Stimulated activated naive CD4-positive, alpha-beta T cell treated with Interleukin-2 at 50 U/mL for 16 hours (primary cell): ENCODE measurements around the gene ANP32A.

Experiments used
- DNase-seq: peaks from one replicate; lab custom pipeline; 2025; lab: John Stamatoyannopoulos, UW

ANP32A gene

GRCh38 chr15:68797599-68798345, 22.9 kb downstream of the ANP32A start:
- no peak for DNase-seq

- no peak for DNase-seq
Measured at GRCh38 chr15:68797191-68797590, 23.5 kb downstream of the ANP32A start.

GRCh38 chr15:68796576-68796975, 24.1 kb downstream of the ANP32A start:
- DNase-seq: no peak

DNA sequence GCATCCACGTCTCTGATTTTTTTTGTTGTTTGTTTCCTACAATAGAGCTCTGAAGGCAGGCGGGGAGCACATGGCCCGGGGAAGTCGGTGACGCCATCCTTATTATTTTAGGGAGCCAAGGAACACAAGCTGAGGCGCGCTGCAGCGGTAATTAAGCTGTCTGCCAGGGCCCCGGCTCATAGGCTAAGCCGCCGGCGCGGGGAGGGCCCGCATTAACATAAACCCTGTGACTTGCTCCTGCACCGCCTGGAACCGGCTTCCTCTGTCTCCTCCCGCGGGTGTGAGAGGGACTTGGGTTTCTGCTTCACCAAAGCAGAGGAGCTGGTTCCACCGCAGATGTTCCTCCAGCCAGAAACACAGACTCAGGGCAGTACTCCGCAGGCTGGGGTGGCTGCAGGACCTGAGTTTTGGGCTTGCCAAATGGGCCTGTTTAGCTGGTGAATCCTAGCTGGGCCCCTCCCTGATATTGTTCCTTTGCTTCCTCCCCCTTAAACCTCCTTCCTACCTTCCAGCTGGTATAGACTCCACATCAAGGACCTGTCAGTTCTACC, 25.3 kb downstream of the ANP32A start:
- DNase-seq: peak; percentile 37

DNA sequence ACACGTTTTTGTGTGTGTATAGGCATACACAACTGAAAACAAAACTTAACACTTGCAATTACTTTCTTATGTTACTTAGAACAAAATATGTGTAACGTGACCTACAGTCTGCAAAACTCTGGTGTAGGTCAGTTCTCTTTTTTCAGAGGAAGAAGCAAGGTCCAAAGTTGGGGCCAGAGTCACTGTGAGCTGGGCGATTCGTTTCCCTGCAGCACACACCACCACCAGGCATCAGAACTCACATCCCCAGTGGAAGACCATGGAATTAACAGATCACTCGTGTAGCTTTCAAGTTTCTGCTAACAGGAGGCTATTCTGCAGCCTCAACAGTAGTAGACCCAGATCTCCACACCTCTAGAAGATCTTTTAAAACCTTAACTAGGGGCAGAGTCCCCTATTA, 25.8 kb downstream of the ANP32A start:
- DNase-seq: no peak

- DNase-seq: no peak
Measured at GRCh38 chr15:68794307-68794706, 26.4 kb downstream of the ANP32A start.

GRCh38 chr15:68793776-68794175, 26.9 kb downstream of the ANP32A start:
- no peak for DNase-seq

- DNase-seq: no peak
Measured at GRCh38 chr15:68792901-68793766, 27.6 kb downstream of the ANP32A start.

DNA sequence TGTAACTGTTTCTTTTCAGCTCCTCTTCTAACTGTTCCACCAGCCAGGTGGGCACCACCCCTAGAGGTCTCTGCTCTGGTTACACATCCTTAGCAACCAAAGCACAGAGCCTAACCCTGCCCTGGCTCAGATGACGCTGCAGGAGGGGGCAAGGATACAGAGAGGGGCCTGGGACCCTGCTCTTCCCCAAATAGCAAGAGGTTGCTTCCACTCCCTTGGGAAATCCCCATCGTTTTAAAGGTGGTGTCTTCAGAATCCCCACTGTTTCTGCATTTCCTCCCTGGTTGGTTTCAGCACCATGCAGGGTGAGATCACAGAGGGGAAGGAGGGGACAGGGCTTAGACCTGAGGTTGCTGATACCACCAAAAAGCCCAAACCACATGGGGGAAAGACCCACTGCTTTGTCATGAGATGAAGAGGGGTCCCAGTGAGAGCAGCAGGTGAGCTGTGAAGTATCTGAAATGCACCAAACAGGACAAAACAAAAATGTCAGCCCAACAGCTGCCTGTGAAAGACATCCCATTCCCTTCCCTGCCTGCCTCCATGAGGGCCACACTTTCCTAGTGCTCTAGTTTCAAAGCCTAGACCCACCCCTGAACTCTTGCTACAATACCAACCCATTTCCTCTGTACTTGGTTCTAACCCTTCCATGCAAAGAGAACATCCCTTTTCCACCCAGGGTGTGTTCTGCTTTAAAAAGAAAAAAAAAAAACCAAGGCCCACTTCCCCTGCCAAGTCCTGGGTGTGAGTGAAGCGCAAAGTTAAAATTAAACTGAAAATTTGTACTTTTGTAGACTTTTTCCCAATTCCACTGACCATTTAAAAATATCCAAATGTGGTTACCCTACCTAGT, 29.0 kb downstream of the ANP32A start:
- peak; percentile 33 for DNase-seq

DNA sequence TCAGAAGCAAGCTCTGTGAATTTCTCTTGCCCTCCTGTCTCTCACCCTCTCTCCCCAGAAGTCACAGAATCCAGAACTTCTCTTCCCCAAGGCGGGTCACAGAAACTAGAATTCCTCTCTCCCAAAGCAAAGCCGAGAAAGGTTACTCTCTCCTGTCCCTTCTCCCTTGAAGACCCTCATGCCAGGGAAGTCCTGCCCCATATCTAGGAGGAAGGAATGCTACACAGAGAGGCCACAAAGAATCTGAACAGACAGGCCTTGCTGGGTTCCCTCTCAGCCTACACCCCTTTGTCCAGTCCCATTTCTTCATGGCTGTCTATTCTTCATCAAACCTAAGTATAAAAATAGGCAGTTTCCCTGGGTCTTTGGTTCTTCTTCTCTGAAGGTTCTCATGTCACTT, 29.8 kb downstream of the ANP32A start:
- no peak for DNase-seq

- no peak for DNase-seq
Measured at GRCh38 chr15:68790242-68790575, 30.5 kb downstream of the ANP32A start.

DNA sequence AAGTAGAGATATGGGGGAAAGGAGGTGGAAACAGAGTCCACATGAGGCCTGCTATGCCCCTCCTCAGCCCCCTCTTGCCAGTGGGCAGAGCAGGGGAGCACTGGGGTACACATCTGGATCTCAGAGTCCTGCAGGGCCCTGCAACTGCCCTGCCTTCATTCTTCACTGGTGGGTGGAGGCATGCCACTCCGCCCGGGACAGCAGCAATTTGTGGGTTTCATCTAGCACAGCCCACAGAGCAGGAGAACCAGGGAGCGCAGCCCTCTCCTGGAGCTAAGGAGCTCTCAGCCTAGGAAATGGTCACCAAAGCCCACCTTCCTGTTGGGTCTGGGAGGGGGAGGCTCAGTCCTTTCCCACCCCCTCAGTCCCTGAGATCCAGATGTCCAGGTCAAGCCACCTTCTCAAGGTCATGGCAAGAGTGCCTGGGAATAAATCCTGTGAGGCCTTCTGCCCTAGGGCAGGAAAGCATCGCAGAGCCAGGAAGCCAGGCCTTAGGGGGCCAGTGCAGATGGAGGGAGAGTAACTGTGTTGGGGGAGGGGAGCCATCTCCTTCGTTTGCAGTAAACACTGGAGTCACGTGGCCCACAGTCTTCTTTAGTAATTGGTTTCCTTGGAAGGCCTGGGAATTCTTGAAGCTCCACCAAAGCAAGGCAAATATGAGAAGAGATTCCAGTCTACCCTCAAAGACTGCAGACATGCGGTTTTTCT, 31.0 kb downstream of the ANP32A start:
- DNase-seq: no peak

- DNase-seq: no peak
Measured at GRCh38 chr15:68789091-68789490, 31.6 kb downstream of the ANP32A start.

- DNase-seq: no peak
Measured at GRCh38 chr15:68788264-68788624, 32.5 kb downstream of the ANP32A start.

DNA sequence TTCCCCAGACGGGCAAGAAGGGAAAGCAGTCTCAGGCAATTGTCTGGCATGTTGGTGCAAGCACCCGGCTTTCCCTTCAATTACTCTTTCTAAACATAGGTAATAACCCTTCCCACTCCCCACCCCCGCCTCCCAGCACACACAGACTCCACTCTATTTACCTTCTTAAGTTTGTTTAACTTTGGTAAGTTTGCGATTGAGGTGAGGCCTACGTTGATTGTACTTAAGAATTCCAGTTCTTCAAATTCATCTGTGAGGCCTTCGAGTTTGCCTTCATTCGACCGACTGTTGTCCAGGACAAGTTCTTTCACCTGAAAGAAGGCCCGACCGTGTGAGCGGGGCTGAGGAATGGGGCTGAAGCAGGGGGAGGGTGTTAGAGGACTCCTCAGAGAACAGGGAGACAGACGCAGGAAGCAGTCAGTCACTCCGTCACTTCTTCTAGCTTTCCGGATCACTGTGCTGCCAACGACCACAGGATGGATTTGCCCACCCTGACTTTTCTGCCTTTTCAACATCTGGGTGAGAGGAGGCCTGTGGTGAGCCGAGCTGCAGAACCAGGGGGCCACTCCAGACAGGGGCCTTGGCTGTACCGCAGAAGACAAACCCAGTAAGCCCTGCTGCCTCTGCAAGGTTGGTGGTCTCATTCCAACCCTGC, 33.0 kb downstream of the ANP32A start:
- no peak for DNase-seq

- no peak for DNase-seq
Measured at GRCh38 chr15:68786753-68787152, 33.9 kb downstream of the ANP32A start.

DNA sequence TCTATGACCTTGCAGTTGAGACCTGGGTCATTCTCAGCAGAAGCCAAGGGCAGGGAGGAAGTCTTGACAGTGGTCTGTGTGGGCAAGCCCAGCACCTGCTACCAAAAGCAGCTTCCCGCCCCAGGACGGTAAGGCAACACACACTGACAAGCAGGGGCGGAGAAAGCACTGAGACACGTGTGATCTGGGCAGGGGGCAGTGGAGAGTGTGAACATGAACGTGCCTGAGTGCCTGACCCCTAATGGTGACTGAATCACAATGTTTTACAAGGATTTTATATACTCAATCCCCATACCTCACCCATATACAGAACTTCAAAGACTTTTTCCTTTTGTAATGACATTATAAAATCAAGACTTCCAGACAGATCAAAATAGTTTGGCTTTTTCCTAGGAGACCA, 35.2 kb downstream of the ANP32A start:
- DNase-seq: no peak

DNA sequence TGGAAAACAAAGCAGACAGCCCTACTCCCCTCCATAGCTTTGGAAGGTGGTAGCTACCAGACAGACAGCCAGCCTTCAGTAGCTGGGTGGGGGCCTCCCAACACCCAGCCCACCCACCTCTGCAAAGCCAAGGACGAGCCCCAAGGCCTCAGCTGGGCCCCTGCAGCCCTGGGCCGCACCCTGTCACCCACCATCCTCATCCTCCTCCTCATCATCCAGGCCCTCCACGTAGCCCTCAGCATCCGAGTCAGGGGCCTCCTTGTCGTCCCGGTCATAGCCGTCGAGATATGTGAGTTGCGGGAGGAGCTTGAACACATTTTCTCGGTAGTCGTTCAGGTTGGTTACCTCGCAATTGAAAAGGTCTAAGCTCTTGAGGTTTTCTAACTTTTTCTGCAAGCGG, 36.5 kb downstream of the ANP32A start:
- no peak for DNase-seq

GRCh38 chr15:68783226-68784058, 37.3 kb downstream of the ANP32A start:
- DNase-seq: peak; percentile 41

GRCh38 chr15:68782589-68783161, 38.0 kb downstream of the ANP32A start:
- DNase-seq: no peak
